ENCODE results near the gene ZNF470.

DNA sequence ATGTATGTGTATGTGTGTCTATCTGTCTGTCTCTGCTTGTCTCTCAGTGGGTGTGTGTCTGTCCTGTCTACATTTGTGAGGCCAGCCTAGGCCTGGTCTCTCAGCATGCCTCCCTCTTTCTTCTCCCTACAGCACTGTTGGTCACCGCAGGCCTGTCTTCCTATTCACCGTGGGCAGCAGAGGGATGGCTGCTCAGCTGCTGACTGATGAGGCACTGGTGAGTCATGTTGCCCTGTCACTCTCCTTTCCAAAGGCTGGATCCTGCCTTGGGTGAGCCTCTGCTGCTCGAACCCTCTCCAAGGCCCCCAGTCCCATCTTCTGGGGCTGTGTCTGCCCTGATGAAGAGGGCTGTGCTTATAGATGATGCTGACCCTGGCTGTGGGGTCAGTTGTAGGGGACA is 34.1 kb downstream of the ZNF470 start:
- TF ChIP-seq, protein P1, sequence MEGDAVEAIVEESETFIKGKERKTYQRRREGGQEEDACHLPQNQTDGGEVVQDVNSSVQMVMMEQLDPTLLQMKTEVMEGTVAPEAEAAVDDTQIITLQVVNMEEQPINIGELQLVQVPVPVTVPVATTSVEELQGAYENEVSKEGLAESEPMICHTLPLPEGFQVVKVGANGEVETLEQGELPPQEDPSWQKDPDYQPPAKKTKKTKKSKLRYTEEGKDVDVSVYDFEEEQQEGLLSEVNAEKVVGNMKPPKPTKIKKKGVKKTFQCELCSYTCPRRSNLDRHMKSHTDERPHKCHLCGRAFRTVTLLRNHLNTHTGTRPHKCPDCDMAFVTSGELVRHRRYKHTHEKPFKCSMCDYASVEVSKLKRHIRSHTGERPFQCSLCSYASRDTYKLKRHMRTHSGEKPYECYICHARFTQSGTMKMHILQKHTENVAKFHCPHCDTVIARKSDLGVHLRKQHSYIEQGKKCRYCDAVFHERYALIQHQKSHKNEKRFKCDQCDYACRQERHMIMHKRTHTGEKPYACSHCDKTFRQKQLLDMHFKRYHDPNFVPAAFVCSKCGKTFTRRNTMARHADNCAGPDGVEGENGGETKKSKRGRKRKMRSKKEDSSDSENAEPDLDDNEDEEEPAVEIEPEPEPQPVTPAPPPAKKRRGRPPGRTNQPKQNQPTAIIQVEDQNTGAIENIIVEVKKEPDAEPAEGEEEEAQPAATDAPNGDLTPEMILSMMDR (conservative IDR thresholded peaks at IDR 0.05): no peak
- no peak for TF ChIP-seq ZFX (IDR thresholded peaks at IDR 0.05)

Measured in C4-2B (cell line).